Endothelial cell of umbilical vein (primary cell): ENCODE results near the gene OPTN. TPM values are rescaled to one million over a fixed set of nuclear protein-coding genes. Genes with fewer than 3 reads are reported as not detected.

Experiments
- BruUV-seq: library from RNA; stranded (reverse); fragments of 400-500 nt; replicated peaks from 2 replicates; lab custom pipeline; 2021; lab: Mats Ljungman, UMichigan
- CTCF ChIA-PET: fragments of 300-600, 350-600 bp; sonication (Branson Sonifier 250); formaldehyde crosslinking; loops from one replicate; lab custom pipeline; 2021; ENCODE audit warnings: antibody characterized with exemption, inconsistent platforms; lab: Charles Lee
- POLR2A ChIA-PET: fragments of 300-600, 350-600 bp; sonication (Branson Sonifier 250); formaldehyde crosslinking; loops from one replicate; lab custom pipeline; 2021; ENCODE audit warnings: antibody characterized with exemption, inconsistent platforms; lab: Charles Lee
- DNase-seq: peaks from one replicate; pipeline ENCODE4 v3.0.0-alpha.2; 2011; ENCODE audit warnings: low read depth, low spot score
- FAIRE-seq: peaks from 2 replicates; lab custom pipeline; 2011; peaks lifted over from hg19 to GRCh38; lab: Jason Lieb, UNC
- H2AFZ ChIP-seq: 2 replicates; pipeline ENCODE4 v1.6.0; 2012; ENCODE audit warnings: low read depth, low read length, control low read depth, inconsistent platforms
- H3K27ac ChIP-seq: 2 replicates; pipeline ENCODE4 v1.5.1; 2011; ENCODE audit warnings: low read depth, mild to moderate bottlenecking, control low read depth, low read length, moderate library complexity; ENCODE audit not compliant: insufficient read depth
- H3K27me3 ChIP-seq, 2 experiments: 2 replicates each; pipeline versions ENCODE4 v1.6.0 to v1.6.1; 2011; ENCODE audit warnings: low read length in 2 of 2, mixed read lengths in 1 of 2; ENCODE audit not compliant: control insufficient read depth in 2 of 2, insufficient read depth in 2 of 2
- H3K36me3 ChIP-seq, 2 experiments: 2 replicates in 1 of 2; 3 replicates in 1 of 2; pipeline ENCODE4 v1.5.1; 2011; ENCODE audit warnings: low read length in 2 of 2, mild to moderate bottlenecking in 1 of 2, moderate library complexity in 1 of 2; ENCODE audit not compliant: control insufficient read depth in 2 of 2, insufficient read depth in 2 of 2; ENCODE audit errors: extremely low read depth in 1 of 2
- H3K4me1 ChIP-seq: 3 replicates; pipeline ENCODE4 v1.5.1; 2011; ENCODE audit warnings: mild to moderate bottlenecking, low read length; ENCODE audit not compliant: control insufficient read depth, insufficient read depth; ENCODE audit errors: extremely low read depth
- H3K4me2 ChIP-seq: 2 replicates; pipeline ENCODE4 v1.6.1; 2011; ENCODE audit warnings: low read length, control low read depth, mixed read lengths; ENCODE audit not compliant: insufficient read depth
- H3K4me3 ChIP-seq, 3 experiments: fragments of 200-600 bp in 1 of 3; sonication (generic), shearing (Covaris generic) in 1 of 3; replicated peaks in 1 of 3; 2 replicates each; pipeline ENCODE4 v1.5.1; 2011 to 2016; ENCODE audit warnings: control low read depth in 3 of 3, low read length in 3 of 3, mild to moderate bottlenecking in 2 of 3, inconsistent platforms in 1 of 3, low read depth in 1 of 3, moderate library complexity in 1 of 3; ENCODE audit not compliant: insufficient read depth in 1 of 3
- H3K79me2 ChIP-seq: 2 replicates; pipeline ENCODE4 v1.6.0; 2012; ENCODE audit warnings: low read length, inconsistent platforms; ENCODE audit not compliant: control insufficient read depth, insufficient read depth
- H3K9ac ChIP-seq: replicated peaks from 2 replicates; pipeline ENCODE3; 2011; ENCODE audit warnings: low read length, control low read depth; ENCODE audit not compliant: insufficient read depth; ENCODE audit errors: extremely low read depth
- H3K9me1 ChIP-seq: replicated peaks from 3 replicates; pipeline ENCODE4 v1.6.0; 2011; ENCODE audit warnings: mild to moderate bottlenecking, low read length; ENCODE audit not compliant: control insufficient read depth, insufficient read depth; ENCODE audit errors: extremely low read depth
- H3K9me3 ChIP-seq: replicated peaks from 2 replicates; pipeline ENCODE4 v1.5.1; 2012; ENCODE audit warnings: low read length, inconsistent platforms; ENCODE audit not compliant: control insufficient read depth, insufficient read depth
- H4K20me1 ChIP-seq: replicated peaks from 2 replicates; pipeline ENCODE3; 2011; ENCODE audit warnings: mild to moderate bottlenecking, low read length; ENCODE audit not compliant: control insufficient read depth, insufficient read depth; ENCODE audit errors: extremely low read depth
- CTCF ChIP-seq, 2 donors: IDR thresholded peaks; 1 replicate in 1 of 2; 2 replicates in 1 of 2; pipeline ENCODE4 v1.5.1; 2011; ENCODE audit warnings: low read length in 2 of 2, mild to moderate bottlenecking in 2 of 2, moderate library complexity in 2 of 2, control low read depth in 1 of 2, inconsistent platforms in 1 of 2, low read depth in 1 of 2; ENCODE audit not compliant: insufficient read depth in 1 of 2; ENCODE audit errors: extremely low read depth in 1 of 2
- EZH2 ChIP-seq: IDR thresholded peaks from 2 replicates; pipeline ENCODE4 v1.6.1; 2012; ENCODE audit warnings: borderline replicate concordance, low read depth, mild to moderate bottlenecking, moderate library complexity, low read length, inconsistent platforms; ENCODE audit not compliant: severe bottlenecking
- FOS ChIP-seq: IDR thresholded peaks from 2 replicates; pipeline ENCODE4 v1.6.1; 2011; ENCODE audit warnings: mild to moderate bottlenecking, low read length, moderate library complexity, borderline replicate concordance; ENCODE audit not compliant: insufficient read depth
- GATA2 ChIP-seq: IDR thresholded peaks from 2 replicates; pipeline ENCODE4 v1.7.0; 2011; ENCODE audit warnings: low read depth, mild to moderate bottlenecking, moderate library complexity, mixed read lengths, low read length; ENCODE audit not compliant: insufficient read length, insufficient read depth
- JUN ChIP-seq: IDR thresholded peaks from 2 replicates; pipeline ENCODE4 v1.6.1; 2011; ENCODE audit warnings: borderline replicate concordance, low read depth; ENCODE audit not compliant: insufficient read length, insufficient read depth
- MAX ChIP-seq: IDR thresholded peaks from 2 replicates; pipeline ENCODE4 v1.6.1; 2011; ENCODE audit not compliant: insufficient read depth, insufficient read length
- MYC ChIP-seq: IDR thresholded peaks from one replicate; pipeline ENCODE4 v1.6.1; 2011; ENCODE audit warnings: mild to moderate bottlenecking, low read depth, low read length
- POLR2A ChIP-seq: IDR thresholded peaks from 2 replicates; pipeline ENCODE4 v1.6.1; 2012; ENCODE audit warnings: low read depth, mild to moderate bottlenecking, control low read depth, low read length
- POLR2AphosphoS5 ChIP-seq: IDR thresholded peaks from 2 replicates; pipeline ENCODE4 v1.6.1; 2012; ENCODE audit warnings: low read depth, mild to moderate bottlenecking, control low read depth, low read length, moderate library complexity; ENCODE audit not compliant: insufficient read depth
- dilution Hi-C: fragments of 300-500 bp; cut with MboI; formaldehyde crosslinking; loops from one replicate; pipeline ENCODE4 v1.15.0; 2019; ENCODE audit warnings: low sequenced_read_pairs; ENCODE audit not compliant: extremely low pct_ligation_motif_present
- intact Hi-C: fragments of 100-400 bp; cut with micrococcal nuclease; formaldehyde crosslinking; loops from one replicate; pipeline ENCODE4 v1.10.0; 2022
- polyA plus RNA-seq, 4 experiments: library from polyadenylated mRNA; depleted of rRNA in 3 of 4; stranded (reverse) in 3 of 4; unstranded in 1 of 4; fragments of >200 nt; gene quantifications; 2 replicates each; pipeline versions ENCODE4 v1.2.1 to v1.2.3, GENCODE V29; 2011 to 2012; ENCODE audit warnings: missing spikeins in 1 of 4
- total RNA-seq: library from RNA; stranded (reverse); gene quantifications from 2 replicates; pipeline ENCODE4 v1.2.3, GENCODE V29; 2021

Gene OPTN
- total and polyA plus RNA-seq, 2 donors (not counting 3 experiments of a cell fraction or from before 2014, with no cell fraction given) = 22.7 to 94.2 TPM

GRCh38 chr10:13053794-13054462, 46.0 kb upstream of the OPTN start:
- dilution Hi-C loops = no loop called here
- intact Hi-C loops = no loop called here
- no peaks in the 10 kb centered on the region for H3K79me2 ChIP-seq
- H3K9me3 ChIP-seq = no peaks in the 10 kb centered on the region
- no peak overlapping the region for H3K4me3 ChIP-seq
- no peak overlapping the region for H3K9ac ChIP-seq
- no peaks in the 10 kb centered on the region for H4K20me1 ChIP-seq
- POLR2A ChIA-PET = no interaction called here
- H3K27me3 ChIP-seq = no peaks in the 10 kb centered on the region
- H3K27ac ChIP-seq = no peak overlapping the region
- FAIRE-seq (peak; percentile 47), DNase-seq (no peak)
- H3K4me1 ChIP-seq = no peaks in the 10 kb centered on the region
- H3K9me1 ChIP-seq = no peaks in the 10 kb centered on the region
- no peaks in the 10 kb centered on the region for H3K36me3 ChIP-seq
- no peak overlapping the region for H2AFZ ChIP-seq
- TF ChIP-seq MAX = no peak
- no peak for TF ChIP-seq POLR2AphosphoS5
- TF ChIP-seq MYC = no peak
- no peak for TF ChIP-seq FOS
- no peak for TF ChIP-seq CTCF (IDR thresholded peaks at IDR 0.05; ENCODE audit: extremely low read depth in 1 of 2, insufficient read depth in 1 of 2, low read depth in 1 of 2, low read length in 2 of 2)
- TF ChIP-seq GATA2 = no peak
- TF ChIP-seq EZH2 = no peak
- TF ChIP-seq POLR2A = no peak
- TF ChIP-seq JUN = no peak
- BruUV-seq = no TSS peak
- CTCF ChIA-PET = interaction anchor here (2.1 kb wide), 1 partner anchor 272 kb away, joined by 8 read pairs; no protein-coding TSS in a partner anchor
- H3K4me2 ChIP-seq = no peak overlapping the region
